HEK293 (cell line): ENCODE results near the gene ABCA3.

Experiments
- ELK4 ChIP-seq: IDR thresholded peaks from 2 replicates; pipeline ENCODE4 v1.6.1; 2011; ENCODE audit warnings: mild to moderate bottlenecking, low read depth, low read length, borderline replicate concordance
- FEZF1 ChIP-seq: fragments of 450-650 bp; formaldehyde crosslinking; IDR thresholded peaks from 2 replicates; pipeline ENCODE4 v1.5.1; 2016; ENCODE audit warnings: missing biosample characterization, missing genetic modification characterization
- GFI1B ChIP-seq: fragments of 450-650 bp; formaldehyde crosslinking; IDR thresholded peaks from 2 replicates; pipeline ENCODE4 v1.5.1; 2016; ENCODE audit warnings: missing biosample characterization, missing genetic modification characterization
- GLI2 ChIP-seq: fragments of 450-650 bp; formaldehyde crosslinking; IDR thresholded peaks from 2 replicates; pipeline ENCODE4; 2017; ENCODE audit warnings: missing biosample characterization, missing genetic modification characterization, low read depth, borderline replicate concordance
- HIC1 ChIP-seq: fragments of 450-650 bp; formaldehyde crosslinking; IDR thresholded peaks from 2 replicates; pipeline ENCODE4 v1.5.1; 2016; ENCODE audit warnings: missing biosample characterization, missing genetic modification characterization
- KLF10 ChIP-seq: fragments of 450-650 bp; IDR thresholded peaks from 2 replicates; pipeline ENCODE4 v1.5.1; 2018; ENCODE audit warnings: missing biosample characterization, mild to moderate bottlenecking, missing genetic modification characterization
- SALL2 ChIP-seq: fragments of 450-650 bp; formaldehyde crosslinking; IDR thresholded peaks from 2 replicates; pipeline ENCODE4 v1.5.0; 2017; ENCODE audit warnings: missing biosample characterization, mild to moderate bottlenecking, missing genetic modification characterization, borderline replicate concordance
- SP7 ChIP-seq: fragments of 450-650 bp; formaldehyde crosslinking; IDR thresholded peaks from 2 replicates; pipeline ENCODE4 v1.5.1; 2016; ENCODE audit warnings: missing biosample characterization, missing genetic modification characterization
- TCF7L2 ChIP-seq: IDR thresholded peaks from 2 replicates; pipeline ENCODE4 v1.6.1; 2011; ENCODE audit warnings: low read depth, mild to moderate bottlenecking, inconsistent platforms, low read length, moderate library complexity, borderline replicate concordance
- WT1 ChIP-seq: fragments of 450-650 bp; formaldehyde crosslinking; IDR thresholded peaks from 2 replicates; pipeline ENCODE4 v1.5.1; 2016; ENCODE audit warnings: missing biosample characterization, missing genetic modification characterization
- ZBTB26 ChIP-seq: fragments of 450-650 bp; formaldehyde crosslinking; optimal IDR thresholded peaks from 2 replicates; pipeline ENCODE3; 2016; ENCODE audit warnings: missing biosample characterization, mild to moderate bottlenecking, missing genetic modification characterization
- ZBTB7A ChIP-seq: fragments of 450-650 bp; formaldehyde crosslinking; IDR thresholded peaks from 2 replicates; pipeline ENCODE4 v1.5.1; 2016; ENCODE audit warnings: low read depth, missing biosample characterization, missing genetic modification characterization
- ZBTB8A ChIP-seq: fragments of 450-650 bp; formaldehyde crosslinking; IDR thresholded peaks from 2 replicates; pipeline ENCODE4 v1.5.1; 2016; ENCODE audit warnings: missing biosample characterization, missing genetic modification characterization
- ZEB2 ChIP-seq: fragments of 450-650 bp; formaldehyde crosslinking; IDR thresholded peaks from 2 replicates; pipeline ENCODE4 v1.5.1; 2016; ENCODE audit warnings: missing biosample characterization, missing genetic modification characterization
- ZNF146 ChIP-seq: fragments of 450-650 bp; formaldehyde crosslinking; IDR thresholded peaks from 2 replicates; pipeline ENCODE4 v1.5.1; 2016; ENCODE audit warnings: missing biosample characterization, missing genetic modification characterization
- ZNF155 ChIP-seq: fragments of 450-650 bp; formaldehyde crosslinking; IDR thresholded peaks from 2 replicates; pipeline ENCODE4 v1.5.1; 2016; ENCODE audit warnings: missing biosample characterization, missing genetic modification characterization
- ZNF214 ChIP-seq: fragments of 450-650 bp; formaldehyde crosslinking; IDR thresholded peaks from 2 replicates; pipeline ENCODE4 v1.5.1; 2017; ENCODE audit warnings: missing biosample characterization, mild to moderate bottlenecking, missing genetic modification characterization, borderline replicate concordance
- ZNF366 ChIP-seq: fragments of 450-650 bp; formaldehyde crosslinking; conservative IDR thresholded peaks from 2 replicates; pipeline ENCODE4 v1.5.1; 2016; ENCODE audit warnings: missing biosample characterization, missing genetic modification characterization
- ZNF449 ChIP-seq: fragments of 450-650 bp; formaldehyde crosslinking; IDR thresholded peaks from 2 replicates; pipeline ENCODE4 v1.5.1; 2017; ENCODE audit warnings: missing biosample characterization, mild to moderate bottlenecking, missing genetic modification characterization, moderate library complexity
- ZNF513 ChIP-seq: fragments of 450-650 bp; IDR thresholded peaks from 2 replicates; pipeline ENCODE4 v1.5.1; 2018; ENCODE audit warnings: missing biosample characterization, missing genetic modification characterization
- ZNF580 ChIP-seq: fragments of 450-650 bp; formaldehyde crosslinking; IDR thresholded peaks from 2 replicates; pipeline ENCODE4 v1.5.1; 2016; ENCODE audit warnings: missing biosample characterization, missing genetic modification characterization
- ZNF629 ChIP-seq: fragments of 450-650 bp; formaldehyde crosslinking; IDR thresholded peaks from 2 replicates; pipeline ENCODE4 v1.5.1; 2017; ENCODE audit warnings: missing biosample characterization, missing genetic modification characterization
- ZNF639 ChIP-seq: fragments of 450-650 bp; formaldehyde crosslinking; IDR thresholded peaks from 2 replicates; pipeline ENCODE4 v1.5.1; 2016; ENCODE audit warnings: missing biosample characterization, missing genetic modification characterization
- ZNF660 ChIP-seq: fragments of 450-650 bp; IDR thresholded peaks from 2 replicates; pipeline ENCODE4 v1.5.1; 2018; ENCODE audit warnings: missing biosample characterization, mild to moderate bottlenecking, missing genetic modification characterization
- ZNF777 ChIP-seq: fragments of 450-650 bp; formaldehyde crosslinking; IDR thresholded peaks from 2 replicates; pipeline ENCODE4 v1.5.1; 2017; ENCODE audit warnings: missing biosample characterization, missing genetic modification characterization, borderline replicate concordance
- ZNF785 ChIP-seq: fragments of 450-650 bp; formaldehyde crosslinking; IDR thresholded peaks from 2 replicates; pipeline ENCODE4 v1.5.1; 2016; ENCODE audit warnings: missing biosample characterization, missing genetic modification characterization
- ZSCAN5A ChIP-seq: fragments of 450-650 bp; formaldehyde crosslinking; IDR thresholded peaks from 2 replicates; pipeline ENCODE4 v1.5.1; 2016; ENCODE audit warnings: missing biosample characterization, missing genetic modification characterization

ABCA3 gene

GRCh38 chr16:2231016-2231931 lies 109.3 kb downstream of the ABCA3 start (continued):
- peak; percentile 36; the same call in 1 of the 2 replicates for TF ChIP-seq HIC1 (tag by site-specific recombination)
- TF ChIP-seq ZNF513 (tag by site-specific recombination), result no peak
- TF ChIP-seq FEZF1, result peak; percentile 51; the same call in 1 of the 2 replicates
- no peak for TF ChIP-seq ZNF214 (tag by site-specific recombination)
- TF ChIP-seq ZBTB8A (tag by site-specific recombination), result no peak
- no peak for TF ChIP-seq ZNF155 (tag by site-specific recombination)
- TF ChIP-seq ZBTB26 (tag by site-specific recombination), result no peak
- TF ChIP-seq ZNF146 (tag by site-specific recombination), result no peak
- TF ChIP-seq SP7 (tag by site-specific recombination), result no peak
- TF ChIP-seq ZNF629 (tag by site-specific recombination), result peak; percentile 42; the same call in 1 of the 2 replicates
- TF ChIP-seq ZNF785 (tag by site-specific recombination), result no peak
- TF ChIP-seq WT1 (tag by site-specific recombination), result no peak
- no peak for TF ChIP-seq TCF7L2
- no peak for TF ChIP-seq ZBTB7A
- TF ChIP-seq ZSCAN5A (tag by site-specific recombination), result no peak
- no peak for TF ChIP-seq ZNF660 (tag by site-specific recombination)
- peak; percentile 45; the same call in 1 of the 2 replicates for TF ChIP-seq ZNF639 (tag by site-specific recombination)
- TF ChIP-seq ELK4, result no peak
- 0 out of 2 replicates have a peak, but pooled peaks have one; percentile 37 for TF ChIP-seq ZEB2
- no peak for TF ChIP-seq GFI1B (tag by site-specific recombination)
- TF ChIP-seq SALL2, result no peak
- TF ChIP-seq ZNF580 (tag by site-specific recombination), result no peak
- TF ChIP-seq ZNF777 (tag by site-specific recombination), result no peak
- TF ChIP-seq ZNF449, result no peak
- no peak for TF ChIP-seq KLF10
- TF ChIP-seq GLI2, result no peak
- TF ChIP-seq ZNF366 (tag by site-specific recombination), result no peak
